ENCODE data around the gene COG2.

COG2 gene

DNA sequence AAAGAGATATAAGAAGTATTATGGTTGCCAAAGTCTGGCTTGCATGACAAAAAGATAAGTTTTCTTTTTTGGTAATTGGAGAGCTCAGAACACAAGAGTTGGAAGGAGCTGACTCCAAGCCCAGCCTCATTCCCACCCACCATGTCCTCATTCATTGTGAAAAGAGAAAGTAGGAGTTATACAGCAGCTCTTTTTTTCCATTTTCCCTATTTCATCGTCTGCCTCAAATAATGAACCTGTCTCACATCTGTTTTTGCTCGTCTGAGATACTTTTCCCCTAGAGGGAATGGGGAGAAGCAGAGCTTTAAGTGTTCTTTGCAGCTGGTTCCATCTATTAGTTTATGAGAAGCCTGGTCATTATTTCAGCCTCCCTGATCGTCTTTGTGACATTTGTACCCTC, 36.9 kb downstream of the COG2 start:
- TF ChIP-seq, protein P1, sequence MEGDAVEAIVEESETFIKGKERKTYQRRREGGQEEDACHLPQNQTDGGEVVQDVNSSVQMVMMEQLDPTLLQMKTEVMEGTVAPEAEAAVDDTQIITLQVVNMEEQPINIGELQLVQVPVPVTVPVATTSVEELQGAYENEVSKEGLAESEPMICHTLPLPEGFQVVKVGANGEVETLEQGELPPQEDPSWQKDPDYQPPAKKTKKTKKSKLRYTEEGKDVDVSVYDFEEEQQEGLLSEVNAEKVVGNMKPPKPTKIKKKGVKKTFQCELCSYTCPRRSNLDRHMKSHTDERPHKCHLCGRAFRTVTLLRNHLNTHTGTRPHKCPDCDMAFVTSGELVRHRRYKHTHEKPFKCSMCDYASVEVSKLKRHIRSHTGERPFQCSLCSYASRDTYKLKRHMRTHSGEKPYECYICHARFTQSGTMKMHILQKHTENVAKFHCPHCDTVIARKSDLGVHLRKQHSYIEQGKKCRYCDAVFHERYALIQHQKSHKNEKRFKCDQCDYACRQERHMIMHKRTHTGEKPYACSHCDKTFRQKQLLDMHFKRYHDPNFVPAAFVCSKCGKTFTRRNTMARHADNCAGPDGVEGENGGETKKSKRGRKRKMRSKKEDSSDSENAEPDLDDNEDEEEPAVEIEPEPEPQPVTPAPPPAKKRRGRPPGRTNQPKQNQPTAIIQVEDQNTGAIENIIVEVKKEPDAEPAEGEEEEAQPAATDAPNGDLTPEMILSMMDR (IDR thresholded peaks at IDR 0.05; ENCODE audit: insufficient read depth, low read length, poor library complexity, severe bottlenecking) = no peak
- Histone ChIP-seq H3K36me3 (ENCODE audit: control insufficient read depth, insufficient read depth, low read length) (peaks cover 9% of the 10 kb centered on the region), H3K4me3 (replicated peaks; ENCODE audit: low read depth, low read length) (no peak overlapping the region), H3K27me3 (replicated peaks; ENCODE audit: control insufficient read depth, insufficient read depth, low read length) (no peaks in the 10 kb centered on the region)
- DNase-seq (ENCODE audit: extremely low read depth, insufficient read length) = no peak

DNA sequence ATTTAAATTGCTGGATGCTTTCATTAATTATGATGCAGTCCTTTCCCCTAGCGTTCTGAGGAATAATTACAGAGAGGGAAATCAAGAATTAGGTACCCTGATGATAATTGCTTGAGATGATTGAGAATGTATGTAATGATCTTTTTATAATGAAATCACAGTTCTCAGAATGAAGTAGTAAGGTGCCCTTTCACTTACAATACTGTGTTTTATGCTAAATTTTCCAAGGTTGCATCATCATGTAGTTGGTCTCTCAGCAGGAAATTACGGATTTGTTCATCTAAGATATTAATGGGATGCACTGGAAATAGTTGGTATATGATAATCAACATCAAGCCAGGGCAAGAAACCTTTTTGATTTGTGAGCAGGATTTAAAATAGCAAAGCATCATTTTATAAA, 37.5 kb downstream of the COG2 start:
- peaks cover 11% of the 10 kb centered on the region for H3K36me3 ChIP-seq (ENCODE audit: control insufficient read depth, insufficient read depth, low read length)
- no peak overlapping the region for H3K4me3 ChIP-seq (replicated peaks; ENCODE audit: low read depth, low read length)
- no peak for DNase-seq (ENCODE audit: extremely low read depth, insufficient read length)
- H3K27me3 ChIP-seq (replicated peaks; ENCODE audit: control insufficient read depth, insufficient read depth, low read length) = no peaks in the 10 kb centered on the region
- TF ChIP-seq, protein P1 (IDR thresholded peaks at IDR 0.05; ENCODE audit: insufficient read depth, low read length, poor library complexity, severe bottlenecking) = no peak

DNA sequence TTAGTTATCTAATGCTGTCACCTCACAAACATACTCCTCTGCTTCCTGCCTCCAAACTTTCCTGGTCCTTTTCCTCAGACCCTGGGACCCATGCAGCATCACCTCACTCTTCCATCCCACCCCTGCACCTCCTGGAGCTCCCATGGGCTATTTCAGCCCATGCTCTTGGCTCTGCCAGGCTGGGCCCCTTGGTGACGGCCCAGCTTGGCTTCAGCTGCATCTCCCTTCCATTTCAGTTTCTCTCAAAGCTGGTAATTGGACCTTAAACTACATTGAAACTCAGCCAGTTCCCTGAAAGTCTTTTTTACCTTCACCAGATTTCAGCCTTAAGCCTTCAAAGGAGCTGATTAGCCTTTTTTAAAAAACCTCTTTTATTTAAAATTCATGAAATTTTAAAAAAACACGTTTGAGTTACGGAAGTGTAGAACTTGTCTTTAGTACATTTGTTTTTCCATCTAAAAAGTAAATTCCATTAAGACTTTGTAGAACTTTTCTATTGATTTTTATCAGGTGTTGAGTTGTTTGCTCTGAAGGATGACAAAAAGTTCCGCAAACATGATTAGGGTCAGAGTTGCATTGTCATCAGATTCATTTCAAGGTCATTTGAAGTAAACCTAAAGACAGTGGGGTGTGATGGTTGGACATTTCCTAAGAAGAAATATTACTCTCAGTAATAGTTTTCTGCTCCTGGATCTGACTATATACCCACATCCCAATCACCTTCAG, 38.2 kb downstream of the COG2 start:
- Histone ChIP-seq H3K27me3 (replicated peaks; ENCODE audit: control insufficient read depth, insufficient read depth, low read length) (no peaks in the 10 kb centered on the region), H3K36me3 (ENCODE audit: control insufficient read depth, insufficient read depth, low read length) (peaks cover 11% of the 10 kb centered on the region), H3K4me3 (replicated peaks; ENCODE audit: low read depth, low read length) (no peak overlapping the region)
- no peak for DNase-seq (ENCODE audit: extremely low read depth, insufficient read length)
- TF ChIP-seq, protein P1 (IDR thresholded peaks at IDR 0.05; ENCODE audit: insufficient read depth, low read length, poor library complexity, severe bottlenecking) = no peak

DNA sequence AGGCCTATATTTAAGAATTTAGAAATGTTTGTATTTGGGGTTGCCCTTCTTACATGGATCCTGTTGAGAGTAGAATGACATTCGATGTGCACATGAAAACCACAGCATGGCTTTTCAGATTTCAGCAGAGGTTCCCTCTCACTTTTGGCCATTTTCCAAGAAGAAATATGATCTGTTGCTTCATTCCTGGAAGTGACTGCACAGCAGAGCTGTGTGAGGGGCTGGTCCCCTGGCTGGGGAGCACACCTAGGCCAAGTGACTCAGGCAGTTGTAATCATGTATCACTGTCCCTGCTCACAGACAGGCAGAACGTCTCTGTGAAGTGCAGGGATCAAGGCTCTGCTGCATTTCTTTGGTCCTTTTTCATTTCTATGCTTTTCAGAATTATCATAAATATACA, 39.3 kb downstream of the COG2 start:
- no peak for DNase-seq (ENCODE audit: extremely low read depth, insufficient read length)
- Histone ChIP-seq H3K27me3 (replicated peaks; ENCODE audit: control insufficient read depth, insufficient read depth, low read length) (no peaks in the 10 kb centered on the region), H3K36me3 (ENCODE audit: control insufficient read depth, insufficient read depth, low read length) (peaks cover 11% of the 10 kb centered on the region), H3K4me3 (replicated peaks; ENCODE audit: low read depth, low read length) (no peak overlapping the region)
- TF ChIP-seq, protein P1 (IDR thresholded peaks at IDR 0.05; ENCODE audit: insufficient read depth, low read length, poor library complexity, severe bottlenecking) = no peak

DNA sequence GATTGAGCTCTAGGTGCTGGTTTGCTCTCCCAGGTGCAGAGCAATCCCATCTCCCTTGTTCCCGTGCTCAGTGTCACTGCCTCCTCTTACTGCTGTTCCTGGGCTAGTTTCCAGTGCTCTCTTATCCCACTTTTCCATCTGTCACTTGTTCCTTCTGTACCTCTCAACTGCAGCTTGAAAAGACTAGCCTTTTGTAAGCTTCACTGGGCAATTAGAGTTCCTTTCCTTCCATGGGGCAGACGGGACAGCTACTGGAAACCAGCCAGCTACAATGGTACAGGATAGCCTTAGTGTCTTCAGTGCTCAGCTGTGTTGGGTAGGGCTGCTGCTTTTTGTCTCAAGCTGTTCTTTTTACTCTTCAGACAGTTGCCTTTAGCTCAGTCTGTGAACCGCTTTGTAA, 40.0 kb downstream of the COG2 start:
- H3K27me3 ChIP-seq (replicated peaks; ENCODE audit: control insufficient read depth, insufficient read depth, low read length) = no peaks in the 10 kb centered on the region
- TF ChIP-seq, protein P1 (IDR thresholded peaks at IDR 0.05; ENCODE audit: insufficient read depth, low read length, poor library complexity, severe bottlenecking) = no peak
- H3K4me3 ChIP-seq (replicated peaks; ENCODE audit: low read depth, low read length) = no peak overlapping the region
- peaks cover 13% of the 10 kb centered on the region for H3K36me3 ChIP-seq (ENCODE audit: control insufficient read depth, insufficient read depth, low read length)
- DNase-seq (ENCODE audit: extremely low read depth, insufficient read length) = no peak

All from GM06990 (cell line).